HG03060 (cell line): ENCODE results near the gene CPPED1.

ENCODE experiments used
- ATAC-seq: cut with Tn5 transposase; IDR thresholded peaks from one replicate; pipeline ENCODE4 v1.9.1; 2021; ENCODE audit warnings: low read depth, moderate number of reproducible peaks; ENCODE audit not compliant: unreplicated experiment

The CPPED1 gene

DNA sequence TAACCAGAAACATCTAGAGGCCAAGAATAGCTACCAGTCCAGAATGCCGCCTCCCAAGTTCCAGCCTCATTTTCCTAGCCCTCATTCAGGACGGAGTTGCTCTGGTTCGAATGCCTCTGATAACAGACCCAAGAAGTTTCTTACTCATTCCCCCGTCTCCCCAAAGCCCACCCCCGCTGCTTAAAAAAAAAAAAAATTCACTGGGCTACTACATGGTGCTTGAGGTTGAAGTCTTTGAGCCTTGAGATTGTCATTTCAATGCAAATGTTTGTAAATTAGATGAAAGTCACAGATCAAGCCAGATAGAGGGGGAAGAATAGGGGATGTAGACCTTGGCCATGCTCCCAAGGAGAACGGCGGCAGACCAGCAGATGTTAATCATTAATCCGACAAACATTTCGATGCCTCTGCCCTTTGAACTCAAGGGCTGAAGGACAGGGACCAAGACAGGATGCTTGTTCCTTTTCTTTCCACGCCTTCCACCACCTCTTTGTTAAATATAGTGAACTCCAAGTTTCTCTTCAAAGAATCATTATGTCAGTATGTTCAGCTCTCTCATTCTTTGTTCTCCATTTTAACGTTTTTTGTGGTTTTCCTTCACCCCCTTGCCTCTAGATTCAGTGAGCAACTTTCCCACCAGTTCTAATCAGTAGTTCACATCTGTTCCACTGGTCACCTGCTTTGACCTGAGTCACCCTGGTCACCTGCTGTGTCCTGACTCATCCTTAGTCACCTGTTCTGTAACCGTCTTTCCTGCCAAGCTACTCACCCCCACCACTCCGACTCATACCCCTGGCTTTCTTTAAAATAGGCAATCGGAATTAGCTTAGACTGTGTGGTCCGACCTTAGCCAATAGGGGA is 190.3 kb downstream of the CPPED1 start:
- ATAC-seq, result peak; percentile 60

GRCh38 chr16:12612598-12613101 is 191.0 kb downstream of the CPPED1 start:
- ATAC-seq, result no peak

DNA sequence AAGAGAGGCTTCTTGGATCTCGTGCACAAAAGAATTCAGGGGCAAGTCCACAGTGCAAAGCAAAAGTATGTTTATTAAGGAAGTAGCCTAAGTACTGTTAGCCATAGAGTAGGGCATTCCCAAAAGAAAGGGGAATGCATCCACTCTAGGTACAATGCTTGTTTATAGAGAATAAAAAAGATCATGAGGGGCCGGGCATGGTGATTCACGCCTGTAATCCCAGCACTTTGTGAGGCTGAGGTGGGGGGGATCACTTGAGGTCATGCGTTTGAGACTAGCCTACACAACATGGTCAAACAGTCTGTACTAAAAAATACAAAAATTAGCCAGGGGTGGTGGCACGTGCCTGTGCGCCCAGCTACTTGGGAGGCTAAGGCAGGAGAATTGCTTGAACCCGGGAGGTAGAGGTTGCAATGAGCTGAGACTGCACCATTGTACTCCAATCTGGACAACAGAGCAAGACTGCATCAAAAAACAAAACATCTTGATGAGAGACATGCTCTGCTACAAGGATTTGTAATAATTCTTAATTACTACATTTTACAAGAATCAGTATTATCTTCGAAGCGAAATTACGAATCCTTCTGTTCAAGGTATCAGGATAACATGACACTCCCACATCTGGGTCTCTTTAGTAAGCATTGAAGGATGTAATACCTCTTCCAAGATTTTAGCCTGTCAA is 191.6 kb downstream of the CPPED1 start:
- ATAC-seq, result no peak

- ATAC-seq, result no peak
Observed at GRCh38 chr16:12611006-12611477, 192.6 kb downstream of the CPPED1 start.

DNA sequence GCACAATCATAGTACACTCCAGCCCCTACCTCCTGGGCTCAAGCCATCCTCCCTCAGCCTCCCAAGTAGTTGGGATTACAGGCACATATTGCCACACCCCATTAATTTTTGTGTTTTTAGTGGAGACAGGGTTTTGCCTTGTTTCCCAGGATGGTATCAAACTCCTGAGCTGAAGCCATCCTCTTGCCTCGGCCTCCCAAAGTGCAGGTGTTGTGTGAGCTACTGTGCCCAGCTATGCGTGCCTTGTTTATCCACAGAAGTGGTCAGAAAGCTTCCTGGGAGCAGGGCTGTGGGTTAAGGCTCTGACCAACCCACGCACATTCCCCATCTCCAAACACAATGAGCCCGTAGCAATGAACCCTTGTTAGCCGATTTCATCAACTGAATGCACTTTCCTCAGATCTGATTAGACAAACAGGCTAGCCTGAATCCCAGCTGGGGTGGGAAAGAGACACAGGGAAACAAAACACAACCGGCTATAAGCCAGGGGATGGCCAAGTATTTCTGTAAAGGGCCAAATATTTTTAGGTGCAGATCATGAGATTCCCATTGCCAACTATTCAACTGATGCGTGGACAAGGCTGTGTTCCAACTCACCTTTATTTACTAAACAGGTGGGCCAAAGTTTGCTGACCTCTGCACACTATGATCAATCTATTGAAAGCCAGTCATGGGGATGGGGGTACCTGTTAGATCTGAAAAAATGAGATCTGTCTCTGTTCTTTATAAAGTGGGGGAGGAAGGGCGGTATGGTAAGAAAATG is 193.6 kb downstream of the CPPED1 start:
- no peak for ATAC-seq
